ENCODE data around the gene SOX14.

SOX14 gene

DNA sequence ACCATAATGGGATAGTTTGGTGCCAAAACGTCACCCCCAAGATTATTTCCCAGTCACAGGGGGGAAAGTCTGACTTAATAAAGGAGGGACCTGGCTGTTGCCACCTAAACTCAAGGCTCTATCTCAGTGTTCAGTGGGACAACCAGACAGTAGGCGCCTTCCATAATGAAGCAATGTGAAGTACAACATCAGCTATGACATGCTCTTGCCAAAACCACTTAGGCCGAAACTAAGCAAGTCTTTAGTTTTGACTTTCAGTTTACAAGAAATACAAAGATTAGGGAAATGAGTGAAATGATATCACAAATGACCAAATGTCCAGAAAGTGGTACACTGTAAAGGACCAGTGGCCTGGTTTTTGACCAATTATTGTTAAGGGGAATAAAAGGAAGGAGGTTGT lies 32.9 kb downstream of the SOX14 start:
- Histone ChIP-seq H3K27ac (ENCODE audit: low read depth, low read length) (no peak overlapping the region), H3K79me2 (ENCODE audit: control insufficient read depth, low read length) (no peaks in the 10 kb centered on the region), H3K27me3 (ENCODE audit: control insufficient read depth, low read length) (no peaks in the 10 kb centered on the region), H4K20me1 (ENCODE audit: control insufficient read depth, insufficient read depth, low read depth, low read length) (no peaks in the 10 kb centered on the region), H3K4me3 (ENCODE audit: low read length) (no peak overlapping the region), H3K36me3 (ENCODE audit: control insufficient read depth, low read length) (no peaks in the 10 kb centered on the region), H3K4me1 (ENCODE audit: control insufficient read depth, low read length) (no peaks in the 10 kb centered on the region), H3K9me3 (ENCODE audit: control insufficient read depth, insufficient read depth, low read length) (no peaks in the 10 kb centered on the region), H3F3A (ENCODE audit: control insufficient read depth, insufficient read depth) (no peaks in the 10 kb centered on the region), H3K4me2 (ENCODE audit: low read length) (no peak overlapping the region), H3K9me2 (replicated peaks; ENCODE audit: control insufficient read depth, low read length) (no peaks in the 10 kb centered on the region)
- TF ChIP-seq, protein P1, sequence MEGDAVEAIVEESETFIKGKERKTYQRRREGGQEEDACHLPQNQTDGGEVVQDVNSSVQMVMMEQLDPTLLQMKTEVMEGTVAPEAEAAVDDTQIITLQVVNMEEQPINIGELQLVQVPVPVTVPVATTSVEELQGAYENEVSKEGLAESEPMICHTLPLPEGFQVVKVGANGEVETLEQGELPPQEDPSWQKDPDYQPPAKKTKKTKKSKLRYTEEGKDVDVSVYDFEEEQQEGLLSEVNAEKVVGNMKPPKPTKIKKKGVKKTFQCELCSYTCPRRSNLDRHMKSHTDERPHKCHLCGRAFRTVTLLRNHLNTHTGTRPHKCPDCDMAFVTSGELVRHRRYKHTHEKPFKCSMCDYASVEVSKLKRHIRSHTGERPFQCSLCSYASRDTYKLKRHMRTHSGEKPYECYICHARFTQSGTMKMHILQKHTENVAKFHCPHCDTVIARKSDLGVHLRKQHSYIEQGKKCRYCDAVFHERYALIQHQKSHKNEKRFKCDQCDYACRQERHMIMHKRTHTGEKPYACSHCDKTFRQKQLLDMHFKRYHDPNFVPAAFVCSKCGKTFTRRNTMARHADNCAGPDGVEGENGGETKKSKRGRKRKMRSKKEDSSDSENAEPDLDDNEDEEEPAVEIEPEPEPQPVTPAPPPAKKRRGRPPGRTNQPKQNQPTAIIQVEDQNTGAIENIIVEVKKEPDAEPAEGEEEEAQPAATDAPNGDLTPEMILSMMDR (IDR thresholded peaks at IDR 0.05; ENCODE audit: low read depth, low read length, poor library complexity, severe bottlenecking): no peak
- no peak for TF ChIP-seq EZH2phosphoT487 (IDR thresholded peaks at IDR 0.05; ENCODE audit: borderline replicate concordance, low read length)

DNA sequence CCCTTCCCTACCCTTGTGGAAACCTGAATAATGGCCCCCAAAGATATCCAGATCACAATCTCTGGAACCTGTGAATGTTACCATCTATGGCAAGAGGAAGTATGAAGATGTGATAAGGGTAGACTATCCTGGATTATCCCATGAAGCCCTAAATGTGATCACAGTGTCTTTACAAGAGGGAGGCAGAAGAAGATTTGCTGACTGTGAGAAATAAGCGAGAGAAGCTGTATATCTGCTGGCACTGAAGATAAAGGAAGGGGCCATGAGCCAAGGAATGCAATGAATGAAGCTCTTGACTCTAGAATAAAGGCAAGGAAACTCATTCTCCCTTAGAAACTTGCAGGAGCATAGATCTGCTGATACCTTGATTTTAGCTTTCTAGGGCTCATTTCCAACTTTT lies 39.1 kb downstream of the SOX14 start:
- TF ChIP-seq EZH2phosphoT487 (IDR thresholded peaks at IDR 0.05; ENCODE audit: borderline replicate concordance, low read length): no peak
- TF ChIP-seq, protein P1 (IDR thresholded peaks at IDR 0.05; ENCODE audit: low read depth, low read length, poor library complexity, severe bottlenecking): no peak
- Histone ChIP-seq H3K9me3 (ENCODE audit: control insufficient read depth, insufficient read depth, low read length) (no peaks in the 10 kb centered on the region), H3K79me2 (ENCODE audit: control insufficient read depth, low read length) (no peaks in the 10 kb centered on the region), H3K4me2 (ENCODE audit: low read length) (no peak overlapping the region), H3K4me1 (ENCODE audit: control insufficient read depth, low read length) (no peaks in the 10 kb centered on the region), H3K27me3 (ENCODE audit: control insufficient read depth, low read length) (no peaks in the 10 kb centered on the region), H3K9me2 (replicated peaks; ENCODE audit: control insufficient read depth, low read length) (no peaks in the 10 kb centered on the region), H3F3A (ENCODE audit: control insufficient read depth, insufficient read depth) (no peaks in the 10 kb centered on the region), H4K20me1 (ENCODE audit: control insufficient read depth, insufficient read depth, low read depth, low read length) (no peaks in the 10 kb centered on the region), H3K4me3 (ENCODE audit: low read length) (no peak overlapping the region), H3K36me3 (ENCODE audit: control insufficient read depth, low read length) (no peaks in the 10 kb centered on the region), H3K27ac (ENCODE audit: low read depth, low read length) (no peak overlapping the region)

DNA sequence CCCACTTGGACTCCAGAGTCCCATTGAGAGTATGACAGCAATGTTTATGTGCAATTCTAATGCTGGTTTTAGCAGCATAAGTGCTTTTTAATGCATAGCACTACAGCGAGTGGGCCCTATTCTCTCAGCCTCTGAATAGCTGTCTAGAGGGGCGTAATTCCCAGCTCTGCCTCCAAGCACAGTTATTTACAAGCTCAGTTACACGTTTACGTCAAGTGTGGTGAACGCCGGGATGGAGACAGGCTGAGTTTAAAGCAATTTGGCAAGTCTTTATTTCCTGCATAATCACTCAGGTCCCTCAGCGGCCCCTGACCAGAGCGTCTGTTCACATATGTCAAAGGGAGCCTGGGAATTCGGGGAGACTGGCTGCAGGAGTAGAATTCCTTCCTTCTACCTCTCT lies 43.9 kb downstream of the SOX14 start:
- no peak overlapping the region for H3K4me2 ChIP-seq (ENCODE audit: low read length)
- TF ChIP-seq EZH2phosphoT487 (IDR thresholded peaks at IDR 0.05; ENCODE audit: borderline replicate concordance, low read length): no peak
- TF ChIP-seq, protein P1 (IDR thresholded peaks at IDR 0.05; ENCODE audit: low read depth, low read length, poor library complexity, severe bottlenecking): no peak
- no peaks in the 10 kb centered on the region for H3K9me2 ChIP-seq (replicated peaks; ENCODE audit: control insufficient read depth, low read length)
- H3K27me3 ChIP-seq (ENCODE audit: control insufficient read depth, low read length): no peaks in the 10 kb centered on the region
- no peaks in the 10 kb centered on the region for H3K4me1 ChIP-seq (ENCODE audit: control insufficient read depth, low read length)
- no peaks in the 10 kb centered on the region for H4K20me1 ChIP-seq (ENCODE audit: control insufficient read depth, insufficient read depth, low read depth, low read length)
- no peak overlapping the region for H3K27ac ChIP-seq (ENCODE audit: low read depth, low read length)
- no peaks in the 10 kb centered on the region for H3K79me2 ChIP-seq (ENCODE audit: control insufficient read depth, low read length)
- H3K9me3 ChIP-seq (ENCODE audit: control insufficient read depth, insufficient read depth, low read length): no peaks in the 10 kb centered on the region
- no peaks in the 10 kb centered on the region for H3K36me3 ChIP-seq (ENCODE audit: control insufficient read depth, low read length)
- H3K4me3 ChIP-seq (ENCODE audit: low read length): no peak overlapping the region
- no peaks in the 10 kb centered on the region for H3F3A ChIP-seq (ENCODE audit: control insufficient read depth, insufficient read depth)

DNA sequence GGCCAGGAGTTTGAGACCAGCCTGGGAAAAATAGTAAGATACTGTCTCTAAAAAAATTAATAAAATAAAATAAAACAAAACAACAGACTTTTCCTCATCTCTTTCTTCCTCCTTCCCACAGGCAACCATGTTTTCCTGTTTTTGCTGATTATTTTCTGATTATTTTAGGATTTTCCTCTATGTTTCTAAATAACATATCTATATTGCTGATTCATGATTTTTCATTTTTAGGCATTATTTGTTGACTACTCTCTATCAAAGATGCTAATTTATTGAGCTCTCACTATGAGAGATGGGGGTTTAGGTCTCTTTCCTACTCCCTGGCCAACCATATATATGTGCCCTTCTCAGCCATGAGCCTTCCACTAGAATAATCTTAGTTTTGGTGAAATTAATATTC lies 45.4 kb downstream of the SOX14 start:
- H3K27ac ChIP-seq (ENCODE audit: low read depth, low read length): no peak overlapping the region
- H3K79me2 ChIP-seq (ENCODE audit: control insufficient read depth, low read length): no peaks in the 10 kb centered on the region
- no peak overlapping the region for H3K4me2 ChIP-seq (ENCODE audit: low read length)
- no peaks in the 10 kb centered on the region for H3K36me3 ChIP-seq (ENCODE audit: control insufficient read depth, low read length)
- no peaks in the 10 kb centered on the region for H3F3A ChIP-seq (ENCODE audit: control insufficient read depth, insufficient read depth)
- no peak overlapping the region for H3K4me3 ChIP-seq (ENCODE audit: low read length)
- H3K9me3 ChIP-seq (ENCODE audit: control insufficient read depth, insufficient read depth, low read length): no peaks in the 10 kb centered on the region
- TF ChIP-seq EZH2phosphoT487 (IDR thresholded peaks at IDR 0.05; ENCODE audit: borderline replicate concordance, low read length): no peak
- TF ChIP-seq, protein P1 (IDR thresholded peaks at IDR 0.05; ENCODE audit: low read depth, low read length, poor library complexity, severe bottlenecking): no peak
- no peaks in the 10 kb centered on the region for H3K27me3 ChIP-seq (ENCODE audit: control insufficient read depth, low read length)
- H4K20me1 ChIP-seq (ENCODE audit: control insufficient read depth, insufficient read depth, low read depth, low read length): no peaks in the 10 kb centered on the region
- H3K9me2 ChIP-seq (replicated peaks; ENCODE audit: control insufficient read depth, low read length): no peaks in the 10 kb centered on the region
- H3K4me1 ChIP-seq (ENCODE audit: control insufficient read depth, low read length): no peaks in the 10 kb centered on the region

Measured in DOHH2 (cell line).